ENCODE data around the gene PPIP5K1. TPM values are rescaled to one million over a fixed set of nuclear protein-coding genes. Genes with fewer than 3 reads are reported as not detected.
A peak's percentile ranks its signal among the peaks of the same experiment; 100 is the strongest.

Gene PPIP5K1
- total RNA-seq, 2 donors from 2014 or later, result 27.8 to 51.3 TPM

GRCh38 chr15:43484455-43484854, 105.6 kb downstream of the PPIP5K1 start:
- H3K36me3 Mint-ChIP-seq, result peaks cover 0 to 5% of the 10 kb centered on the region in 2 donors
- DNase-seq (ENCODE audit: low spot score in 2 of 2) (no peak), ATAC-seq (no peak)
- H3K9me3 Mint-ChIP-seq, result no peaks in the 10 kb centered on the region
- peak overlapping the region in 1 of 2 donors; percentile 3 for H3K27ac Mint-ChIP-seq

Other genes starting within 250 kb of the PPIP5K1 start
- 10 to 100 TPM; 17.0 to 22.7 TPM for gene ZSCAN29, start 219.2 kb downstream of the PPIP5K1 start, total RNA-seq
- 10 to 100 TPM; 40.1 to 45.0 TPM for gene TUBGCP4, start 219.1 kb downstream of the PPIP5K1 start, total RNA-seq
- gene TP53BP1, start 97.1 kb downstream of the PPIP5K1 start, total RNA-seq, result 10 to 100 TPM; 24.0 to 35.9 TPM
- 1 to 10 TPM in 1 of 2 donors, under 1 TPM in 1; 0.84 to 1.4 TPM for gene MAP1A, start 72.6 kb downstream of the PPIP5K1 start, total RNA-seq
- gene CKMT1B, start 3.8 kb upstream of the PPIP5K1 start, total RNA-seq, result 1 to 10 TPM in 1 of 2 donors, under 1 TPM in 1; 0.34 to 1.1 TPM
- gene STRC, start 28.6 kb upstream of the PPIP5K1 start, total RNA-seq, result 1 to 10 TPM; 2.3 to 2.6 TPM
- gene CATSPER2, start 58.6 kb upstream of the PPIP5K1 start, total RNA-seq, result 1 to 10 TPM; 4.4 to 8.1 TPM
- not detected for gene CKMT1A, start 103.7 kb upstream of the PPIP5K1 start, total RNA-seq
- 100 to 1,000 TPM; 144 to 224 TPM for gene PDIA3, start 156.2 kb upstream of the PPIP5K1 start, total RNA-seq
- 1 to 10 TPM; 4.5 to 9.3 TPM for gene ELL3, start 186.8 kb upstream of the PPIP5K1 start, total RNA-seq
- 100 to 1,000 TPM; 714 to 722 TPM for gene SERF2, start 202.1 kb upstream of the PPIP5K1 start, total RNA-seq
- under 1 TPM; 0.31 to 0.61 TPM for gene SERINC4, start 210.0 kb upstream of the PPIP5K1 start, total RNA-seq
- 10 to 100 TPM; 11.6 to 35.2 TPM for gene HYPK, start 210.4 kb upstream of the PPIP5K1 start, total RNA-seq
- gene MFAP1, start 234.5 kb upstream of the PPIP5K1 start, total RNA-seq, result 10 to 100 TPM; 48.5 to 50.2 TPM
- gene WDR76, start 236.8 kb upstream of the PPIP5K1 start, total RNA-seq, result 100 to 1,000 TPM in 1 of 2 donors, 10 to 100 TPM in 1; 70.8 to 124 TPM

Measured in activated naive CD4-positive, alpha-beta T cell treated with anti-CD3 and anti-CD28 coated beads, Interleukin-2, amount 50 U/mL, for 72 hours (primary cell).